ENCODE results near the gene OGFOD3. TPM values are rescaled to one million over a fixed set of nuclear protein-coding genes. Genes with fewer than 3 reads are reported as not detected.
"Not testable (repeated sequence)": the region's sequence is repeated elsewhere in the genome, so short reads cannot be mapped to it uniquely, and the experiment has no call there.

OGFOD3 gene
- total RNA-seq, 2 experiments from 2014 or later, result 25.2 to 28.0 TPM

- H3K9me3 Mint-ChIP-seq (ENCODE audit: insufficient read depth); H3K36me3 Mint-ChIP-seq (ENCODE audit: low read depth); H3K27me3 Mint-ChIP-seq (ENCODE audit: low read depth); DNase-seq; POLR2A ChIA-PET; H3K27ac Mint-ChIP-seq; H3K4me1 Mint-ChIP-seq (ENCODE audit: low read depth); H3K4me3 Mint-ChIP-seq; ATAC-seq: not testable (repeated sequence)
- CTCF ChIA-PET, result interaction anchor here (1.1 kb wide), 1 partner anchor 13 kb away, joined by 3 read pairs; no protein-coding TSS in a partner anchor
Measured at GRCh38 chr17:82347994-82348393, 70.4 kb downstream of the OGFOD3 start.

GRCh38 chr17:82346342-82347300 lies 71.8 kb downstream of the OGFOD3 start:
- CTCF ChIA-PET, result no interaction called here
- Mint-ChIP-seq H3K36me3 (ENCODE audit: low read depth) (no peaks in the 10 kb centered on the region), H3K4me3 (no peak overlapping the region), H3K4me1 (ENCODE audit: low read depth) (peaks cover 6% of the 10 kb centered on the region), H3K27me3 (ENCODE audit: low read depth) (peaks cover 5% of the 10 kb centered on the region), H3K9me3 (ENCODE audit: insufficient read depth) (no peaks in the 10 kb centered on the region), H3K27ac (no peak overlapping the region)
- DNase-seq, result no peak
- ATAC-seq, result no peak
- POLR2A ChIA-PET, result no interaction called here

- DNase-seq, result no peak
- Mint-ChIP-seq H3K4me1 (ENCODE audit: low read depth) (peaks cover 6% of the 10 kb centered on the region), H3K36me3 (ENCODE audit: low read depth) (no peaks in the 10 kb centered on the region), H3K27ac (no peak overlapping the region), H3K4me3 (no peak overlapping the region), H3K27me3 (ENCODE audit: low read depth) (peaks cover 5% of the 10 kb centered on the region), H3K9me3 (ENCODE audit: insufficient read depth) (no peaks in the 10 kb centered on the region)
- CTCF ChIA-PET, result no interaction called here
- no peak for ATAC-seq
- POLR2A ChIA-PET, result no interaction called here
Measured at GRCh38 chr17:82345151-82345976, 73.0 kb downstream of the OGFOD3 start.

GRCh38 chr17:82344175-82344907 lies 74.0 kb downstream of the OGFOD3 start:
- no peak overlapping the region for H3K27ac Mint-ChIP-seq
- no peak overlapping the region for H3K4me3 Mint-ChIP-seq
- CTCF ChIA-PET, result interaction anchor here (0.9 to 1.7 kb wide), 2 partner anchors 8 to 103 kb away, joined by 3 to 6 read pairs; no protein-coding TSS in a partner anchor
- H3K36me3 Mint-ChIP-seq (ENCODE audit: low read depth), result no peaks in the 10 kb centered on the region
- no peak for ATAC-seq
- H3K27me3 Mint-ChIP-seq (ENCODE audit: low read depth), result peaks cover 5% of the 10 kb centered on the region
- POLR2A ChIA-PET, result interaction anchor here (0.6 kb wide), 1 partner anchor 1737 kb away, joined by 3 read pairs; no protein-coding TSS in a partner anchor
- no peak for DNase-seq
- H3K9me3 Mint-ChIP-seq (ENCODE audit: insufficient read depth), result no peaks in the 10 kb centered on the region
- peaks cover 6% of the 10 kb centered on the region for H3K4me1 Mint-ChIP-seq (ENCODE audit: low read depth)

- DNase-seq (no peak), ATAC-seq (no peak)
- Mint-ChIP-seq H3K27me3 (ENCODE audit: low read depth) (peaks cover 8% of the 10 kb centered on the region), H3K4me3 (no peak overlapping the region), H3K36me3 (ENCODE audit: low read depth) (no peaks in the 10 kb centered on the region), H3K4me1 (ENCODE audit: low read depth) (peaks cover 6% of the 10 kb centered on the region), H3K27ac (no peak overlapping the region), H3K9me3 (ENCODE audit: insufficient read depth) (no peaks in the 10 kb centered on the region)
- CTCF ChIA-PET, result interaction anchor here (1.7 kb wide), 1 partner anchor 9 kb away, joined by 6 read pairs; no protein-coding TSS in a partner anchor
- POLR2A ChIA-PET, result no interaction called here
Measured at GRCh38 chr17:82343560-82343959, 74.8 kb downstream of the OGFOD3 start.

GRCh38 chr17:82342361-82343079 lies 75.9 kb downstream of the OGFOD3 start:
- no peak for DNase-seq
- Mint-ChIP-seq H3K36me3 (ENCODE audit: low read depth) (no peaks in the 10 kb centered on the region), H3K9me3 (ENCODE audit: insufficient read depth) (no peaks in the 10 kb centered on the region), H3K4me3 (no peak overlapping the region), H3K27ac (no peak overlapping the region), H3K4me1 (ENCODE audit: low read depth) (peaks cover 6% of the 10 kb centered on the region), H3K27me3 (ENCODE audit: low read depth) (peaks cover 8% of the 10 kb centered on the region)
- CTCF ChIA-PET, result interaction anchor here (0.6 to 1.7 kb wide), 2 partner anchors 10 to 51 kb away, joined by 3 to 6 read pairs; no protein-coding TSS in a partner anchor
- no peak for ATAC-seq
- POLR2A ChIA-PET, result no interaction called here

GRCh38 chr17:82339634-82340580 lies 78.5 kb downstream of the OGFOD3 start:
- H3K36me3 Mint-ChIP-seq (ENCODE audit: low read depth), result no peaks in the 10 kb centered on the region
- DNase-seq, result no peak
- no peak overlapping the region for H3K4me3 Mint-ChIP-seq
- H3K9me3 Mint-ChIP-seq (ENCODE audit: insufficient read depth), result no peaks in the 10 kb centered on the region
- no peak overlapping the region for H3K27ac Mint-ChIP-seq
- POLR2A ChIA-PET, result no interaction called here
- peaks cover 3% of the 10 kb centered on the region for H3K27me3 Mint-ChIP-seq (ENCODE audit: low read depth)
- CTCF ChIA-PET, result no interaction called here
- no peak for ATAC-seq
- H3K4me1 Mint-ChIP-seq (ENCODE audit: low read depth), result peaks cover 12% of the 10 kb centered on the region

Other genes starting within 250 kb of the OGFOD3 start
- 10 to 100 TPM; 78.3 to 84.7 TPM for gene CCDC57, start 205.7 kb downstream of the OGFOD3 start, total RNA-seq
- gene SLC16A3, start 189.5 kb downstream of the OGFOD3 start, total RNA-seq, result 100 to 1,000 TPM; 257 to 264 TPM
- 100 to 1,000 TPM in 1 of 2 experiments, 10 to 100 TPM in 1; 99.5 to 111 TPM for gene CSNK1D, start 144.9 kb downstream of the OGFOD3 start, total RNA-seq
- 100 to 1,000 TPM; 334 to 355 TPM for gene CD7, start 101.0 kb downstream of the OGFOD3 start, total RNA-seq
- gene SECTM1, start 84.8 kb downstream of the OGFOD3 start, total RNA-seq, result under 1 TPM; 0.92 to 0.94 TPM
- not detected for gene TEX19, start 59.3 kb downstream of the OGFOD3 start, total RNA-seq
- gene UTS2R, start 46.8 kb downstream of the OGFOD3 start, total RNA-seq, result not detected
- 10 to 100 TPM; 47.6 to 53.6 TPM for gene HEXD, start 239 bp downstream of the OGFOD3 start, total RNA-seq
- 100 to 1,000 TPM; 220 to 247 TPM for gene CYBC1, start 32.2 kb upstream of the OGFOD3 start, total RNA-seq
- 100 to 1,000 TPM; 112 to 114 TPM for gene NARF, start 40.2 kb upstream of the OGFOD3 start, total RNA-seq
- 10 to 100 TPM; 62.3 to 65.3 TPM for gene FOXK2, start 101.1 kb upstream of the OGFOD3 start, total RNA-seq
- 10 to 100 TPM; 38.2 to 40.2 TPM for gene WDR45B, start 229.9 kb upstream of the OGFOD3 start, total RNA-seq

All from activated CD8-positive, alpha-beta T cell treated with anti-CD3 and anti-CD28 coated beads, Interleukin-2, amount 10 ng/mL, durations not matched to agents 7 days and 5 days (primary cell).